IMR-90 (cell line): Measurements from ENCODE around the gene TMA16. TPM values are rescaled to one million over a fixed set of nuclear protein-coding genes. Genes with fewer than 3 reads are reported as not detected.

Experiments
- ATAC-seq: fragments of 200-7000 bp; cut with Tn5 transposase; 2 replicates; pipeline ENCODE4 v1.9.1; 2020; ENCODE audit warnings: low read depth, mild to moderate bottlenecking, moderate library complexity
- BruUV-seq: library from RNA; stranded (reverse); fragments of 400-500 nt; replicated peaks from 2 replicates; lab custom pipeline; 2021; lab: Mats Ljungman, UMichigan
- CTCF ChIA-PET: fragments of 300-600 bp; formaldehyde crosslinking; extraction: SDS; loops from one replicate; lab custom pipeline; 2021; ENCODE audit warnings: antibody characterized with exemption; lab: Yijun Ruan, JAX
- POLR2A ChIA-PET: fragments of 300-600 bp; sonication (Branson Sonifier 250); formaldehyde crosslinking; loops from one replicate; lab custom pipeline; 2022; ENCODE audit warnings: antibody characterized with exemption; ENCODE audit not compliant: unreplicated experiment; lab: Charles Lee
- DNase-seq: peaks from one replicate; pipeline ENCODE4 v3.0.0; 2013
- H2AFZ ChIP-seq: replicated peaks from 2 replicates; pipeline ENCODE3; 2013; ENCODE audit warnings: low read length, mild to moderate bottlenecking; ENCODE audit not compliant: poor library complexity
- H2AK5ac ChIP-seq: 2 replicates; pipeline ENCODE4 v1.6.1; 2013; ENCODE audit warnings: low read depth, low read length, inconsistent platforms
- H2AK9ac ChIP-seq: replicated peaks from 2 replicates; pipeline ENCODE3; 2013; ENCODE audit warnings: mild to moderate bottlenecking, low read depth, low read length, moderate library complexity; ENCODE audit not compliant: poor library complexity
- H2BK120ac ChIP-seq: 2 replicates; pipeline ENCODE4 v1.6.1; 2013; ENCODE audit warnings: low read depth, low read length, inconsistent platforms
- H2BK15ac ChIP-seq: 3 replicates; pipeline ENCODE4 v1.6.1; 2013; ENCODE audit warnings: low read depth, low read length, inconsistent platforms
- H2BK20ac ChIP-seq: 2 replicates; pipeline ENCODE4 v1.6.1; 2013; ENCODE audit warnings: low read depth, mild to moderate bottlenecking, inconsistent platforms, low read length, moderate library complexity
- H2BK5ac ChIP-seq: 2 replicates; pipeline ENCODE4 v1.6.1; 2013; ENCODE audit warnings: mild to moderate bottlenecking, low read depth, low read length, inconsistent platforms; ENCODE audit not compliant: poor library complexity, severe bottlenecking
- H3K14ac ChIP-seq: replicated peaks from 2 replicates; pipeline ENCODE4 v1.6.1; 2013; ENCODE audit warnings: low read depth, low read length, inconsistent platforms
- H3K18ac ChIP-seq: 2 replicates; pipeline ENCODE4 v1.6.1; 2013; ENCODE audit warnings: low read depth, low read length, control low read depth
- H3K23ac ChIP-seq: 2 replicates; pipeline ENCODE4 v1.6.1; 2013; ENCODE audit warnings: low read depth, low read length, inconsistent platforms
- H3K27ac ChIP-seq: 2 replicates; pipeline ENCODE4 v1.5.1; 2013; ENCODE audit warnings: mild to moderate bottlenecking, control low read depth, low read length; ENCODE audit not compliant: insufficient read depth
- H3K27me3 ChIP-seq: 2 replicates; pipeline ENCODE4 v1.6.1; 2013; ENCODE audit warnings: low read length; ENCODE audit not compliant: control insufficient read depth, insufficient read depth
- H3K36me3 ChIP-seq: 2 replicates; pipeline ENCODE4 v1.6.1; 2013; ENCODE audit warnings: low read length, mixed read lengths; ENCODE audit not compliant: control insufficient read depth, insufficient read depth
- H3K4ac ChIP-seq: 2 replicates; pipeline ENCODE4 v1.6.1; 2013; ENCODE audit warnings: low read depth, low read length, inconsistent platforms
- H3K4me1 ChIP-seq: 2 replicates; pipeline ENCODE4 v1.6.1; 2013; ENCODE audit warnings: low read length, mixed read lengths; ENCODE audit not compliant: control insufficient read depth, insufficient read depth
- H3K4me2 ChIP-seq: 2 replicates; pipeline ENCODE4 v1.6.1; 2013; ENCODE audit warnings: low read depth, mild to moderate bottlenecking, control low read depth, low read length, moderate library complexity
- H3K4me3 ChIP-seq: 2 replicates; pipeline ENCODE4 v1.5.1; 2013; ENCODE audit warnings: low read depth, mild to moderate bottlenecking, control low read depth, low read length, moderate library complexity; ENCODE audit not compliant: insufficient read depth
- H3K56ac ChIP-seq: 2 replicates; pipeline ENCODE4 v1.6.1; 2013; ENCODE audit warnings: low read length, inconsistent platforms; ENCODE audit not compliant: insufficient read depth; ENCODE audit errors: extremely low read depth
- H3K79me1 ChIP-seq, 2 experiments: 2 replicates each; pipeline ENCODE4 v1.6.1; 2013; ENCODE audit warnings: low read length in 2 of 2, inconsistent platforms in 1 of 2, low read depth in 1 of 2
- H3K9ac ChIP-seq: 2 replicates; pipeline ENCODE4 v1.6.1; 2013; ENCODE audit warnings: low read depth, low read length, control low read depth
- H3K9me1 ChIP-seq: 2 replicates; pipeline ENCODE4 v1.6.1; 2013; ENCODE audit warnings: low read length, inconsistent platforms; ENCODE audit not compliant: insufficient read depth
- H3K9me3 ChIP-seq: 2 replicates; pipeline ENCODE4 v1.6.1; 2013; ENCODE audit warnings: low read length; ENCODE audit not compliant: control insufficient read depth, insufficient read depth
- H4K20me1 ChIP-seq: 2 replicates; pipeline ENCODE4 v1.6.1; 2013; ENCODE audit warnings: low read length, inconsistent platforms; ENCODE audit not compliant: insufficient read depth
- H4K5ac ChIP-seq: 2 replicates; pipeline ENCODE4 v1.6.1; 2013; ENCODE audit warnings: mild to moderate bottlenecking, low read depth, low read length, control low read depth
- H4K8ac ChIP-seq, 2 experiments: 2 replicates each; pipeline ENCODE4 v1.6.1; 2013; ENCODE audit warnings: low read depth in 2 of 2, low read length in 2 of 2, control low read depth in 1 of 2, inconsistent platforms in 1 of 2
- H4K91ac ChIP-seq: 2 replicates; pipeline ENCODE4 v1.6.1; 2013; ENCODE audit warnings: low read depth, low read length, inconsistent platforms; ENCODE audit not compliant: insufficient read depth
- CEBPB ChIP-seq: IDR thresholded peaks from 2 replicates; pipeline ENCODE4 v1.6.1; 2012; ENCODE audit warnings: low read depth, low read length, improper control_type of control experiment
- CHD1 ChIP-seq: IDR thresholded peaks from 2 replicates; pipeline ENCODE4 v1.6.1; 2012; ENCODE audit warnings: low read depth, low read length, improper control_type of control experiment
- FOS ChIP-seq: fragments of 150-350 bp; IDR thresholded peaks from 2 replicates; pipeline ENCODE4 v1.6.1; 2016; ENCODE audit warnings: low read depth, low read length
- MXI1 ChIP-seq: IDR thresholded peaks from 2 replicates; pipeline ENCODE4 v1.6.1; 2012; ENCODE audit warnings: low read depth, mild to moderate bottlenecking, low read length, moderate library complexity, borderline replicate concordance
- NFE2L2 ChIP-seq: fragments of 150-350 bp; IDR thresholded peaks from 2 replicates; pipeline ENCODE4 v1.6.1; 2016; ENCODE audit warnings: low read depth, mild to moderate bottlenecking, low read length
- POLR2A ChIP-seq: IDR thresholded peaks from 2 replicates; pipeline ENCODE4 v1.6.1; 2012; ENCODE audit warnings: mild to moderate bottlenecking, low read depth, low read length
- RCOR1 ChIP-seq: IDR thresholded peaks from 2 replicates; pipeline ENCODE4 v1.6.1; 2012; ENCODE audit warnings: mild to moderate bottlenecking, low read length, improper control_type of control experiment; ENCODE audit not compliant: insufficient replicate concordance
- SMC3 ChIP-seq: fragments of 150-350 bp; IDR thresholded peaks from 2 replicates; pipeline ENCODE4 v1.6.1; 2016; ENCODE audit warnings: low read depth, mild to moderate bottlenecking, antibody characterized with exemption, low read length, moderate library complexity
- WGBS, 2 experiments: methylation state at CpG; one replicate each; pipeline versions ENCODE4 v1.1.5 to v1.1.7; 2013; ENCODE audit warnings: missing lambda C conversion rate in 2 of 2; ENCODE audit not compliant: insufficient read length in 1 of 2; ENCODE audit errors: extremely low coverage in 2 of 2; 5-methylcytosine and 5-hydroxymethylcytosine counted together
- dilution Hi-C: fragments of 300-500 bp; cut with HindIII; formaldehyde crosslinking; loops from one replicate; pipeline ENCODE4 v1.14.3; 2018; ENCODE audit warnings: low sequenced_read_pairs; ENCODE audit not compliant: unreplicated experiment
- in situ Hi-C: fragments of 300-500 bp; cut with MboI; formaldehyde crosslinking; loops from 3 replicates; pipeline ENCODE4 v1.14.3; 2019; ENCODE audit warnings: low sequenced_read_pairs, inconsistent platforms, mixed read lengths
- intact Hi-C: fragments of 100-400 bp; cut with micrococcal nuclease; formaldehyde crosslinking; loops from 2 replicates; pipeline ENCODE4 v1.10.0; 2022
- polyA plus RNA-seq, 3 experiments: library from polyadenylated mRNA; depleted of rRNA; stranded (reverse); fragments of >200 nt; gene quantifications; 2 replicates each; pipeline ENCODE4 v1.2.3, GENCODE V29; 2012; ENCODE audit warnings: low replicate concordance in 1 of 3
- total RNA-seq: library from RNA; depleted of rRNA; stranded (reverse); fragments of >200 nt; gene quantifications from 2 replicates; pipeline ENCODE4 v1.2.3, GENCODE V29; 2012
- TF ChIP-seq, protein P1 (sequence below): conservative IDR thresholded peaks from 2 replicates; pipeline ENCODE4 v1.5.1; 2012; ENCODE audit warnings: mild to moderate bottlenecking, low read depth, low read length, improper control_type of control experiment

The TMA16 gene
- total and polyA plus RNA-seq, 2 of the 4 experiments (the other 2 are of a cell fraction): 9.3 to 19.8 TPM

- WGBS, 2 experiments: 100% methylated on average over 3 of the region's 5 CpGs; no CpG with 5 or more reads in 1 of the 2 experiments
- in situ Hi-C loops: loop anchor here (10.0 to 25.0 kb wide), 2 partner anchors 428 to 1046 kb away; no protein-coding TSS in a partner anchor
- CTCF ChIA-PET: interaction anchor here (1.1 kb wide), 1 partner anchor 12 kb away, joined by 3 read pairs; no protein-coding TSS in a partner anchor
- Histone ChIP-seq H3K23ac (no peak overlapping the region), H3K27me3 (no peaks in the 10 kb centered on the region), H3K4me1 (peaks cover 9% of the 10 kb centered on the region), H3K9me1 (peaks cover 12% of the 10 kb centered on the region), H2AK5ac (no peak overlapping the region), H3K4ac (no peak overlapping the region), H2BK15ac (no peak overlapping the region), H3K18ac (no peak overlapping the region), H3K27ac (peak overlapping the region; percentile 58), H3K9ac (no peak overlapping the region), H2AK9ac (no peak overlapping the region), H3K56ac (no peak overlapping the region), H3K4me3 (no peak overlapping the region), H4K20me1 (peaks cover 3% of the 10 kb centered on the region; the same call in 1 of the 2 replicates), H2AFZ (no peak overlapping the region), H3K79me1 (peaks cover 0 to 7% of the 10 kb centered on the region in 2 experiments; a peak in 1 of 4 replicates), H4K5ac (no peak overlapping the region), H4K8ac (no peak overlapping the region), H3K36me3 (no peaks in the 10 kb centered on the region), H2BK120ac (no peak overlapping the region), H3K9me3 (no peaks in the 10 kb centered on the region), H2BK5ac (peak overlapping the region; percentile 27), H2BK20ac (no peak overlapping the region), H3K4me2 (peak overlapping the region; percentile 22), H3K14ac (no peak overlapping the region), H4K91ac (no peak overlapping the region)
- BruUV-seq: no TSS peak
- TF ChIP-seq CEBPB (no peak), NFE2L2 (no peak), FOS (no peak), RCOR1 (no peak), POLR2A (no peak), SMC3 (no peak), CHD1 (no peak), MXI1 (no peak)
- TF ChIP-seq, protein P1, sequence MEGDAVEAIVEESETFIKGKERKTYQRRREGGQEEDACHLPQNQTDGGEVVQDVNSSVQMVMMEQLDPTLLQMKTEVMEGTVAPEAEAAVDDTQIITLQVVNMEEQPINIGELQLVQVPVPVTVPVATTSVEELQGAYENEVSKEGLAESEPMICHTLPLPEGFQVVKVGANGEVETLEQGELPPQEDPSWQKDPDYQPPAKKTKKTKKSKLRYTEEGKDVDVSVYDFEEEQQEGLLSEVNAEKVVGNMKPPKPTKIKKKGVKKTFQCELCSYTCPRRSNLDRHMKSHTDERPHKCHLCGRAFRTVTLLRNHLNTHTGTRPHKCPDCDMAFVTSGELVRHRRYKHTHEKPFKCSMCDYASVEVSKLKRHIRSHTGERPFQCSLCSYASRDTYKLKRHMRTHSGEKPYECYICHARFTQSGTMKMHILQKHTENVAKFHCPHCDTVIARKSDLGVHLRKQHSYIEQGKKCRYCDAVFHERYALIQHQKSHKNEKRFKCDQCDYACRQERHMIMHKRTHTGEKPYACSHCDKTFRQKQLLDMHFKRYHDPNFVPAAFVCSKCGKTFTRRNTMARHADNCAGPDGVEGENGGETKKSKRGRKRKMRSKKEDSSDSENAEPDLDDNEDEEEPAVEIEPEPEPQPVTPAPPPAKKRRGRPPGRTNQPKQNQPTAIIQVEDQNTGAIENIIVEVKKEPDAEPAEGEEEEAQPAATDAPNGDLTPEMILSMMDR: no peak
- intact Hi-C loops: loop anchor here (5.0 to 10.0 kb wide), 2 partner anchors 376 to 433 kb away; partner anchors contain the start of gene NAF1
- POLR2A ChIA-PET: interaction anchor here (0.6 to 1.4 kb wide), 2 partner anchors 46 to 163 kb away, joined by 3 to 5 read pairs; partner anchors contain the start of gene TMA16
- dilution Hi-C loops: no loop called here
- no peak for ATAC-seq
- no peak for DNase-seq
Measured at GRCh38 chr4:163540448-163540847, 46.0 kb downstream of the TMA16 start.
